ENCODE results near the gene EIF2D.

Gene EIF2D

GRCh38 chr1:206572835-206573234 is 39.4 kb downstream of the EIF2D start:
- no peak for DNase-seq (ENCODE audit: low read depth in 2 of 2, low spot score in 1 of 2)

- no peak for DNase-seq (ENCODE audit: low read depth in 2 of 2, low spot score in 1 of 2)
These were observed 41.7 kb downstream of the EIF2D start for GRCh38 chr1:206570529-206570928.

- no peak for DNase-seq (ENCODE audit: low read depth in 2 of 2, low spot score in 1 of 2)
These were observed 42.7 kb downstream of the EIF2D start for GRCh38 chr1:206569556-206569955.

- no peak for DNase-seq (ENCODE audit: low read depth in 2 of 2, low spot score in 1 of 2)
These were observed 43.4 kb downstream of the EIF2D start for GRCh38 chr1:206568779-206569352.

- no peak for DNase-seq (ENCODE audit: low read depth in 2 of 2, low spot score in 1 of 2)
These were observed 44.0 kb downstream of the EIF2D start for GRCh38 chr1:206568256-206568655.

- no peak for DNase-seq (ENCODE audit: low read depth in 2 of 2, low spot score in 1 of 2)
These were observed 45.3 kb downstream of the EIF2D start for GRCh38 chr1:206566999-206567398.

GRCh38 chr1:206565995-206566394 is 46.3 kb downstream of the EIF2D start:
- no peak for DNase-seq (ENCODE audit: low read depth in 2 of 2, low spot score in 1 of 2)

GRCh38 chr1:206563367-206564207 is 48.7 kb downstream of the EIF2D start:
- no peak for DNase-seq (ENCODE audit: low read depth in 2 of 2, low spot score in 1 of 2)

GRCh38 chr1:206560007-206560716 is 52.1 kb downstream of the EIF2D start:
- DNase-seq (ENCODE audit: low read depth in 2 of 2, low spot score in 1 of 2), result no peak

- no peak for DNase-seq (ENCODE audit: low read depth in 2 of 2, low spot score in 1 of 2)
These were observed 52.6 kb downstream of the EIF2D start for GRCh38 chr1:206559672-206559995.

- no peak for DNase-seq (ENCODE audit: low read depth in 2 of 2, low spot score in 1 of 2)
These were observed 53.2 kb downstream of the EIF2D start for GRCh38 chr1:206558794-206559671.

- DNase-seq (ENCODE audit: low read depth in 2 of 2, low spot score in 1 of 2), result no peak
These were observed 54.4 kb downstream of the EIF2D start for GRCh38 chr1:206557636-206558473.

GRCh38 chr1:206556750-206557635 is 55.3 kb downstream of the EIF2D start:
- peak; percentile 75 to 86 for DNase-seq (ENCODE audit: low read depth in 2 of 2, low spot score in 1 of 2)

- DNase-seq (ENCODE audit: low read depth in 2 of 2, low spot score in 1 of 2), result no peak
These were observed 56.1 kb downstream of the EIF2D start for GRCh38 chr1:206556047-206556749.

- DNase-seq (ENCODE audit: low read depth in 2 of 2, low spot score in 1 of 2), result no peak
These were observed 56.8 kb downstream of the EIF2D start for GRCh38 chr1:206555473-206555935.

- no peak for DNase-seq (ENCODE audit: low read depth in 2 of 2, low spot score in 1 of 2)
These were observed 57.4 kb downstream of the EIF2D start for GRCh38 chr1:206554701-206555472.

- DNase-seq (ENCODE audit: low read depth in 2 of 2, low spot score in 1 of 2), result no peak
These were observed 58.1 kb downstream of the EIF2D start for GRCh38 chr1:206554211-206554610.

- DNase-seq (ENCODE audit: low read depth in 2 of 2, low spot score in 1 of 2), result peak in 1 of 2 donors; percentile 65
These were observed 60.3 kb downstream of the EIF2D start for GRCh38 chr1:206551986-206552326.

Data from stimulated activated CD8-positive, alpha-beta memory T cell treated with anti-CD3 and anti-CD28 coated beads, Interleukin-4, amount 100 ng/mL, for 4 hours (primary cell).